ENCODE data around the gene PSMD3. TPM values are rescaled to one million over a fixed set of nuclear protein-coding genes. Genes with fewer than 3 reads are reported as not detected.

Gene PSMD3
- total and polyA plus RNA-seq, 4 donors: 30.7 to 80.7 (median 66.3) TPM

GRCh38 chr17:39994448-39994847 is 13.8 kb downstream of the PSMD3 start (continued):
- no peak for TF ChIP-seq ZBTB33 (IDR thresholded peaks at IDR 0.05)
- TF ChIP-seq FOXA1 (IDR thresholded peaks at IDR 0.05): no peak

GRCh38 chr17:39995438-39995837 is 14.8 kb downstream of the PSMD3 start:
- Histone ChIP-seq H3K27me3 (ENCODE audit: control insufficient read depth in 4 of 4, insufficient read depth in 4 of 4, low read length in 3 of 4) (no peaks in the 10 kb centered on the region), H3K27ac (ENCODE audit: low read depth in 1 of 2, low read length in 2 of 2) (no peak overlapping the region), H3K9ac (ENCODE audit: low read depth in 1 of 2, low read length in 2 of 2) (no peak overlapping the region), H3K4me3 (ENCODE audit: low read depth in 1 of 3, low read length in 3 of 3) (no peak overlapping the region), H3K36me3 (ENCODE audit: control insufficient read depth in 4 of 4, insufficient read depth in 3 of 4, low read depth in 1 of 4, low read length in 3 of 4) (peaks cover 15 to 59% (median 47%) of the 10 kb centered on the region in 4 donors), H3K4me1 (ENCODE audit: control insufficient read depth in 4 of 4, insufficient read depth in 4 of 4, low read length in 3 of 4) (peaks cover 0 to 22% (median 13%) of the 10 kb centered on the region in 4 donors), H3K9me3 (ENCODE audit: control insufficient read depth in 4 of 4, low read length in 3 of 4) (no peaks in the 10 kb centered on the region)
- WGBS: 94% methylated on average over 6 of the region's 6 CpGs
- TF ChIP-seq HNF4A (conservative IDR thresholded peaks at IDR 0.05): no peak
- TF ChIP-seq CTCF (IDR thresholded peaks at IDR 0.05; ENCODE audit: low read depth, low read length, missing input control): no peak
- no peak for TF ChIP-seq RAD21 (IDR thresholded peaks at IDR 0.05)
- TF ChIP-seq YY1 (IDR thresholded peaks at IDR 0.05): no peak
- no peak for TF ChIP-seq SP1 (IDR thresholded peaks at IDR 0.05)
- TF ChIP-seq NR2F2 (IDR thresholded peaks at IDR 0.05): no peak
- no peak for TF ChIP-seq FOXA2 (IDR thresholded peaks at IDR 0.05)
- DNase-seq (ENCODE audit: low spot score): no peak

GRCh38 chr17:39996162-39996561 is 15.6 kb downstream of the PSMD3 start:
- TF ChIP-seq EGR1 (IDR thresholded peaks at IDR 0.05; ENCODE audit: low read depth in 2 of 2): no peak
- no peak for TF ChIP-seq REST (IDR thresholded peaks at IDR 0.05)
- no peak for TF ChIP-seq ZBTB33 (IDR thresholded peaks at IDR 0.05)
- TF ChIP-seq CTCF (IDR thresholded peaks at IDR 0.05; ENCODE audit: low read depth, low read length, missing input control): no peak
- no peak for TF ChIP-seq ATF3 (IDR thresholded peaks at IDR 0.05)
- TF ChIP-seq YY1 (IDR thresholded peaks at IDR 0.05): no peak
- TF ChIP-seq NR2F2 (IDR thresholded peaks at IDR 0.05): no peak
- no peak for TF ChIP-seq RAD21 (IDR thresholded peaks at IDR 0.05)
- no peak for TF ChIP-seq HNF4A (conservative IDR thresholded peaks at IDR 0.05)
- TF ChIP-seq TAF1 (conservative IDR thresholded peaks at IDR 0.05): no peak
- TF ChIP-seq MAX (IDR thresholded peaks at IDR 0.05): no peak
- TF ChIP-seq GABPA (IDR thresholded peaks at IDR 0.05 in 1 of 2, conservative IDR thresholded peaks at IDR 0.05 in 1 of 2): no peak
- TF ChIP-seq HNF4G (IDR thresholded peaks at IDR 0.05): no peak
- no peak for TF ChIP-seq FOXA1 (IDR thresholded peaks at IDR 0.05)
- no peak for TF ChIP-seq SP1 (IDR thresholded peaks at IDR 0.05)
- no peak for TF ChIP-seq RXRA (IDR thresholded peaks at IDR 0.05)
- Histone ChIP-seq H3K27me3 (ENCODE audit: control insufficient read depth in 4 of 4, insufficient read depth in 4 of 4, low read length in 3 of 4) (no peaks in the 10 kb centered on the region), H3K9me3 (ENCODE audit: control insufficient read depth in 4 of 4, low read length in 3 of 4) (no peaks in the 10 kb centered on the region), H3K9ac (ENCODE audit: low read depth in 1 of 2, low read length in 2 of 2) (no peak overlapping the region), H3K27ac (ENCODE audit: low read depth in 1 of 2, low read length in 2 of 2) (no peak overlapping the region), H3K4me3 (ENCODE audit: low read depth in 1 of 3, low read length in 3 of 3) (no peak overlapping the region), H3K4me1 (ENCODE audit: control insufficient read depth in 4 of 4, insufficient read depth in 4 of 4, low read length in 3 of 4) (peaks cover 0 to 22% (median 13%) of the 10 kb centered on the region in 4 donors), H3K36me3 (ENCODE audit: control insufficient read depth in 4 of 4, insufficient read depth in 3 of 4, low read depth in 1 of 4, low read length in 3 of 4) (peaks cover 13 to 53% (median 42%) of the 10 kb centered on the region in 4 donors)
- WGBS: 92% methylated on average over 8 of the region's 8 CpGs
- DNase-seq (ENCODE audit: low spot score): no peak
